ENCODE data around the gene STAB1. TPM values are rescaled to one million over a fixed set of nuclear protein-coding genes. Genes with fewer than 3 reads are reported as not detected.

Gene STAB1
- total and polyA plus RNA-seq, 2 experiments from 2014 or later = not detected

DNA sequence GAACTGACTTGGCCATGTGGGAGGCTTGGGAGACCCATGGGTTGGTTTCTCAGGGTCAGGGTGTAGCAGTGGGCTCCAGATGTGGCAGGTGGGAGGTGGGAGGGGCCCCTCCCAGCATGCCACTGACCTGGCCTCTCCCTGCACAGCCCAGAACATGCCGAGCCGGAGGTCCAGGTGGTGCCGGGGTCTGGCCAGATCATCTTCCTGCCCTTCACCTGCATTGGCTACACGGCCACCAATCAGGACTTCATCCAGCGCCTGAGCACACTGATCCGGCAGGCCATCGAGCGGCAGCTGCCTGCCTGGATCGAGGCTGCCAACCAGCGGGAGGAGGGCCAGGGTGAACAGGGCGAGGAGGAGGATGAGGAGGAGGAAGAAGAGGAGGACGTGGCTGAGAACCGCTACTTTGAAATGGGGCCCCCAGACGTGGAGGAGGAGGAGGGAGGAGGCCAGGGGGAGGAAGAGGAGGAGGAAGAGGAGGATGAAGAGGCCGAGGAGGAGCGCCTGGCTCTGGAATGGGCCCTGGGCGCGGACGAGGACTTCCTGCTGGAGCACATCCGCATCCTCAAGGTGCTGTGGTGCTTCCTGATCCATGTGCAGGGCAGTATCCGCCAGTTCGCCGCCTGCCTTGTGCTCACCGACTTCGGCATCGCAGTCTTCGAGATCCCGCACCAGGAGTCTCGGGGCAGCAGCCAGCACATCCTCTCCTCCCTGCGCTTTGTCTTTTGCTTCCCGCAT is 7.9 kb upstream of the STAB1 start:
- Histone ChIP-seq H3K9me2 (ENCODE audit: insufficient read depth) (no peaks in the 10 kb centered on the region), H3F3A (ENCODE audit: insufficient read depth) (peaks cover 18% of the 10 kb centered on the region), H3K36me3 (ENCODE audit: low read depth) (peaks cover 12% of the 10 kb centered on the region; the same call in 1 of the 2 replicates), H3K27ac (no peak overlapping the region), H3K4me1 (ENCODE audit: insufficient read depth) (peaks cover 13% of the 10 kb centered on the region; the same call in 1 of the 2 replicates), H3K4me3 (no peak overlapping the region), H3K4me2 (ENCODE audit: unreplicated experiment) (no peak overlapping the region), H2AFZ (no peak overlapping the region), H3K9me3 (ENCODE audit: low read depth) (no peaks in the 10 kb centered on the region), H3K27me3 (replicated peaks; ENCODE audit: insufficient read depth) (no peaks in the 10 kb centered on the region), H3K79me2 (ENCODE audit: insufficient read depth) (no peaks in the 10 kb centered on the region), H3K9ac (no peak overlapping the region), H4K20me1 (ENCODE audit: insufficient read depth) (no peaks in the 10 kb centered on the region)
- in situ Hi-C loops (cut with MboI) = no loop called here
- TF ChIP-seq EZH2phosphoT487 (IDR thresholded peaks at IDR 0.05; ENCODE audit: insufficient read depth, low read depth) (no peak), EZH2 (IDR thresholded peaks at IDR 0.05; ENCODE audit: insufficient read depth, poor library complexity, severe bottlenecking) (no peak)
- DNase-seq = no peak
- 93 to 94% methylated on average over 26 to 31 of the region's 31 CpGs for WGBS, 2 experiments (ENCODE audit: low coverage in 1 of 2, low lambda C conversion rate in 2 of 2, missing lambda C conversion rate in 2 of 2)

DNA sequence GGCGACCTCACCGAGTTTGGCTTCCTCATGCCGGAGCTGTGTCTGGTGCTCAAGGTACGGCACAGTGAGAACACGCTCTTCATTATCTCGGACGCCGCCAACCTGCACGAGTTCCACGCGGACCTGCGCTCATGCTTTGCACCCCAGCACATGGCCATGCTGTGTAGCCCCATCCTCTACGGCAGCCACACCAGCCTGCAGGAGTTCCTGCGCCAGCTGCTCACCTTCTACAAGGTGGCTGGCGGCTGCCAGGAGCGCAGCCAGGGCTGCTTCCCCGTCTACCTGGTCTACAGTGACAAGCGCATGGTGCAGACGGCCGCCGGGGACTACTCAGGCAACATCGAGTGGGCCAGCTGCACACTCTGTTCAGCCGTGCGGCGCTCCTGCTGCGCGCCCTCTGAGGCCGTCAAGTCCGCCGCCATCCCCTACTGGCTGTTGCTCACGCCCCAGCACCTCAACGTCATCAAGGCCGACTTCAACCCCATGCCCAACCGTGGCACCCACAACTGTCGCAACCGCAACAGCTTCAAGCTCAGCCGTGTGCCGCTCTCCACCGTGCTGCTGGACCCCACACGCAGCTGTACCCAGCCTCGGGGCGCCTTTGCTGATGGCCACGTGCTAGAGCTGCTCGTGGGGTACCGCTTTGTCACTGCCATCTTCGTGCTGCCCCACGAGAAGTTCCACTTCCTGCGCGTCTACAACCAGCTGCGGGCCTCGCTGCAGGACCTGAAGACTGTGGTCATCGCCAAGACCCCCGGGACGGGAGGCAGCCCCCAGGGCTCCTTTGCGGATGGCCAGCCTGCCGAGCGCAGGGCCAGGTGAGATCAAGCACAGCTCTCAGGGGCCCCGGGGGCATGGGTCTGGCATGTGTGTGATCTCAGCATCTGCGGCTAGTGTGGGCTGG is 7.1 kb upstream of the STAB1 start:
- TF ChIP-seq EZH2phosphoT487 (IDR thresholded peaks at IDR 0.05; ENCODE audit: insufficient read depth, low read depth) (no peak), EZH2 (IDR thresholded peaks at IDR 0.05; ENCODE audit: insufficient read depth, poor library complexity, severe bottlenecking) (no peak)
- 93 to 96% methylated on average over 52 to 53 of the region's 59 CpGs for whole genome bisulfite sequencing, 2 experiments (ENCODE audit: low coverage in 1 of 2, low lambda C conversion rate in 2 of 2, missing lambda C conversion rate in 2 of 2)
- no peaks in the 10 kb centered on the region for H4K20me1 ChIP-seq (ENCODE audit: insufficient read depth)

DNA sequence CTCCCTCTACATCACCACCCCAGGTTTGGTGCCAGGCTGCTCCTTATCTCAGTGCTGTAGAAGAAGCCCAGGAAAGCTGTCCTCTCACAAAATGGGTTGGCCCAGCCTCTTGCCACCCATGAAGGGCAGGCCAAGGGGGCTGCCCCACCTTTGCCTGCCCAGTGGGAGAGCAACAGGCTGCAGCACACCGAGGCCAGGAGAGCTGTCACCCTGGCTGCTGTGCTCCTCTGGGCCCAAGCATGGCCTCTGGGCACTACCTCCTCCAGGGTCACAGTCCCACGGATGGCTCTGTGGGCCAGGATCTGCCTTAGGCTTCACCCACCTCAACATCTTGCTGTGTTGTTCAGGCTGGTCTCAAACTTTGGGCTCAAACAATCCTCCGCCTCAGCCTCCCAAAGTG is 6.4 kb upstream of the STAB1 start:
- Histone ChIP-seq H3K4me2 (ENCODE audit: unreplicated experiment) (no peak overlapping the region), H3K27ac (no peak overlapping the region), H3K36me3 (ENCODE audit: low read depth) (peaks cover 12% of the 10 kb centered on the region; the same call in 1 of the 2 replicates), H3K9me2 (ENCODE audit: insufficient read depth) (no peaks in the 10 kb centered on the region), H3K79me2 (ENCODE audit: insufficient read depth) (no peaks in the 10 kb centered on the region), H3K9me3 (ENCODE audit: low read depth) (no peaks in the 10 kb centered on the region), H2AFZ (no peak overlapping the region), H4K20me1 (ENCODE audit: insufficient read depth) (no peaks in the 10 kb centered on the region), H3K9ac (no peak overlapping the region), H3K4me1 (ENCODE audit: insufficient read depth) (peaks cover 5% of the 10 kb centered on the region; the same call in 1 of the 2 replicates), H3K4me3 (no peak overlapping the region), H3K27me3 (replicated peaks; ENCODE audit: insufficient read depth) (no peaks in the 10 kb centered on the region), H3F3A (ENCODE audit: insufficient read depth) (peaks cover 3% of the 10 kb centered on the region; the same call in 1 of the 2 replicates)
- DNase-seq = no peak
- no peak for TF ChIP-seq EZH2phosphoT487 (IDR thresholded peaks at IDR 0.05; ENCODE audit: insufficient read depth, low read depth)
- no peak for TF ChIP-seq EZH2 (IDR thresholded peaks at IDR 0.05; ENCODE audit: insufficient read depth, poor library complexity, severe bottlenecking)
- in situ Hi-C loops (cut with MboI) = no loop called here
- 92 to 100% methylated on average over 3 of the region's 3 CpGs for WGBS, 2 experiments (ENCODE audit: low coverage in 1 of 2, low lambda C conversion rate in 2 of 2, missing lambda C conversion rate in 2 of 2)

More for the DNA sequence above, 7.1 kb upstream of the STAB1 start:
- Histone ChIP-seq H3K4me3 (no peak overlapping the region), H3K4me2 (ENCODE audit: unreplicated experiment) (no peak overlapping the region), H3K27me3 (replicated peaks; ENCODE audit: insufficient read depth) (no peaks in the 10 kb centered on the region), H3K9ac (no peak overlapping the region), H3F3A (ENCODE audit: insufficient read depth) (peaks cover 10% of the 10 kb centered on the region), H3K27ac (no peak overlapping the region), H3K36me3 (ENCODE audit: low read depth) (peaks cover 12% of the 10 kb centered on the region; the same call in 1 of the 2 replicates), H3K9me3 (ENCODE audit: low read depth) (no peaks in the 10 kb centered on the region), H2AFZ (no peak overlapping the region), H3K4me1 (ENCODE audit: insufficient read depth) (peaks cover 12% of the 10 kb centered on the region; the same call in 1 of the 2 replicates), H3K79me2 (ENCODE audit: insufficient read depth) (no peaks in the 10 kb centered on the region), H3K9me2 (ENCODE audit: insufficient read depth) (no peaks in the 10 kb centered on the region)
- in situ Hi-C loops (cut with MboI) = no loop called here
- no peak for DNase-seq

GRCh38 chr3:52489453-52489852 is 5.7 kb upstream of the STAB1 start:
- 91 to 93% methylated on average over 18 of the region's 18 CpGs for WGBS, 2 experiments (ENCODE audit: low coverage in 1 of 2, low lambda C conversion rate in 2 of 2, missing lambda C conversion rate in 2 of 2)
- H3K4me2 ChIP-seq (ENCODE audit: unreplicated experiment) = no peak overlapping the region

More at GRCh38 chr3:52489453-52489852, 5.7 kb upstream of the STAB1 start:
- no peak for DNase-seq
- Histone ChIP-seq H3K27me3 (replicated peaks; ENCODE audit: insufficient read depth) (no peaks in the 10 kb centered on the region), H4K20me1 (ENCODE audit: insufficient read depth) (no peaks in the 10 kb centered on the region), H2AFZ (no peak overlapping the region), H3K27ac (no peak overlapping the region), H3K79me2 (ENCODE audit: insufficient read depth) (no peaks in the 10 kb centered on the region), H3K4me1 (ENCODE audit: insufficient read depth) (no peaks in the 10 kb centered on the region), H3K4me3 (no peak overlapping the region), H3F3A (ENCODE audit: insufficient read depth) (no peaks in the 10 kb centered on the region), H3K9me2 (ENCODE audit: insufficient read depth) (no peaks in the 10 kb centered on the region), H3K36me3 (ENCODE audit: low read depth) (peaks cover 12% of the 10 kb centered on the region; the same call in 1 of the 2 replicates), H3K9me3 (ENCODE audit: low read depth) (no peaks in the 10 kb centered on the region), H3K9ac (no peak overlapping the region)
- TF ChIP-seq EZH2 (IDR thresholded peaks at IDR 0.05; ENCODE audit: insufficient read depth, poor library complexity, severe bottlenecking) (no peak), EZH2phosphoT487 (IDR thresholded peaks at IDR 0.05; ENCODE audit: insufficient read depth, low read depth) (no peak)
- in situ Hi-C loops (cut with MboI) = no loop called here
